Adipose tissue (tissue), 3 donors: ENCODE measurements around the gene PTPN12. TPM values are rescaled to one million over a fixed set of nuclear protein-coding genes. Genes with fewer than 3 reads are reported as not detected.
"Not testable (repeated sequence)": the region's sequence is repeated elsewhere in the genome, so short reads cannot be mapped to it uniquely, and the experiment has no call there.

Source experiments
- H3K27ac ChIP-seq: one replicate; pipeline ENCODE4 v1.5.1; 2013; ENCODE audit warnings: low read depth, low read length
- WGBS, 3 donors: extraction: QIAGEN DNeasy Blood & Tissue Kit; methylation state at CpG; one replicate each; pipeline ENCODE4 v1.1.7; 2013; 5-methylcytosine and 5-hydroxymethylcytosine counted together
- polyA plus RNA-seq, 3 donors: library from polyadenylated mRNA; stranded (reverse); fragments of 200-250 nt; gene quantifications; one replicate each; pipeline ENCODE4 v1.2.3, GENCODE V29; 2013
- donor health status: healthy with polysubstance abuse.
- donor health status: Bipolar disorder and iron deficiency.
- donor health status: healthy.

The PTPN12 gene
- polyA plus RNA-seq, 3 donors, result 16.8 to 81.0 (median 60.3) TPM

GRCh38 chr7:77536413-77537135, 521 bp upstream of the PTPN12 start:
- 1% methylated on average over 43 to 54 of the region's 58 CpGs for WGBS, 3 donors
- H3K27ac ChIP-seq, result no peak overlapping the region

DNA sequence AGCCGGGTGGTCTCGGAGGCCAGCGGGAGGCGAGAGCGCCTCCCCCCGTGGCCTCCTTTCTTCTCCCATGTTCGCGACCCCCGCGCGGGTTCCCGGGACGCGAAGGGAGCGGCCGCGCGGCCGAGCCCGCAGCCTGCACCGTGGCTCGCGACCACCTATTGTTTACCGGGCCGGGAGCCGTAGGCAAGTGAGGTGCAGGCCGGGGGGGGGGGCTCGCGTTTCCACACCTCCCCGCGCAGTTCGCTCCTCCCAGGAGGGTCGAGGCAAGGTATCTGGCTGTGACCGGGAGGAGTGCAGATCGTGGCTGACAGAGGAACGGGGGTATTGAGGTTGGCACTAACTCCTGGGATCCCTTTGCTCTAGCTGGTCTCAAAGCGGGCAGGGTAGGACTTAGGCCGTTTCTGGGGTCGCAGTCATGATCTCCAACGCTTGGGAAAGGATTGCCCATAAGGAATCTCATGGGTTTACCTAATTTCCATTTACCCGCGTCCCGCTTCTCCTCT, 734 bp downstream of the PTPN12 start:
- H3K27ac ChIP-seq, result peak overlapping the region; percentile 89
- WGBS, 3 donors, result 0% methylated on average over 29 to 43 of the region's 43 CpGs

DNA sequence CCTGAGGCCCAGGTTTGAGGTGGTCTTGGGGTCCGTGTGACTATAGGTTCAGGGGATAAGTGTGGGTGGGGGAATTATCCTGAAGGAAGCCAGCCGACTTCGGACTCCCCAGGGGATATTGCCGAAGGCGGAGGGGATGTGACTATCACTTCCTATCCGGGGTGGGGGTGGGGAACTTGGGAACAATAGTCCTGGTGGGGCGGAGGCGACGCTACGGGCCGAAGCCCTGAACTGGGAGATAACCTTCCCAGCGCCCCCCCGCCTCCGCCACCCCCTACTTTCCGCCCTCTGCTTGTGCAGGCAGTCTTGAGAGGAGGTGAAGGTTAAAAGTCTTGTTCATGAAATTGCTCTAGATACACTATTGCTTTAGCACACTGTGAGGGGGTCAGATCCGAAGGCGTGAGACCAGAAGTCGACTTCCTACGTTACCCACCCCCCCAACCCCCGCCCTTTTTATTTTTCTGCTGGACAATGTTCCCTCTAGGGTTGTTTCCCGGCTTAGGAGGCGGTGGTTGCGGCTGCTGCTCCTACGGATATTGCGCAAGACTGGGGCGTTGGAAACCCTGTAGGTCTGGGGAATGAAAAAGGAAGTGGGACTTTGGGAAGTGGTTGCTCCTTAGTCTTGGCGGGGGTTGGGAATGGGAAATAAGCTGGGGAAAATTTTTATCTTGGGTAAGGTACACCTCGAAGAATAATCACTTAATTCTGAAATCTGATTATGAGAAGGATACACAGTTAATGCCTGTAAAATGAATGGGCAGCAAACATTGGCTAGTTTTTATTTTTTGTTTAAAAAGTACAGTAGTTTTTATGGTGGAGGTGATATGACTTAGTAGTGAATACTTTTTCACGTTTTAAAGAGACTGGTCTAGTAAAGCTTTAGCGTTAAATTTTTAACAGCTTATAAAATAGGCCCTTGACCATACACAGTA, 1.5 kb downstream of the PTPN12 start:
- H3K27ac ChIP-seq, result peak overlapping the region; percentile 89
- WGBS, 3 donors, result 2% methylated on average over 30 of the region's 30 CpGs

GRCh38 chr7:77540402-77540822, 3.3 kb downstream of the PTPN12 start:
- no peak overlapping the region for H3K27ac ChIP-seq
- WGBS, 3 donors, result 68 to 89% (median 70%) methylated on average over 4 of the region's 4 CpGs

GRCh38 chr7:77540993-77541392, 3.9 kb downstream of the PTPN12 start:
- WGBS, 3 donors, result 94 to 99% (median 96%) methylated on average over 7 of the region's 7 CpGs

DNA sequence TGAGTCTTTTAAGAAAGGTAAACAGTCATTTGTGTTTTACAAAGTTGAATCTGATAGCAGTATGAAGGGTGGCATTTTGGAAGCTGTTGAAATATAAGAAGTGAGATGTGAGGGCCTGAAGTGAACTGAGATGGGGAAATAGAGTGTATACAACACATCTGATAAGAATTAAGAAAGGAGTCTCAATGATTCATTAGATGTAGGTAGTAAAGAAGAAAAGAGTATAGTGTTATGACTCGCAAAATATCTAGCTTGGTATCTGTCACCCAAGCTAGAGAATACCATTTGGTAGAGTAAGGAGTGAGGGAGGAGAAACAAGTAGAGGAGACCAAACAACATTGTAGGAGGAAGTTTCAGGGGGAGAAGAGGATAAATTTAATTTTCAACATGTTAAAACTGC, 5.3 kb downstream of the PTPN12 start:
- 79 to 86% (median 80%) methylated on average over 1 of the region's 1 CpG for WGBS, 3 donors
- H3K27ac ChIP-seq, result no peak overlapping the region

More at GRCh38 chr7:77540993-77541392, 3.9 kb downstream of the PTPN12 start:
- H3K27ac ChIP-seq, result not testable (repeated sequence)

GRCh38 chr7:77542895-77543294, 5.8 kb downstream of the PTPN12 start:
- H3K27ac ChIP-seq, result no peak overlapping the region
- WGBS, 3 donors, result 46 to 70% (median 53%) methylated on average over 2 of the region's 2 CpGs

GRCh38 chr7:77543910-77544309, 6.8 kb downstream of the PTPN12 start:
- 82 to 92% (median 85%) methylated on average over 4 of the region's 4 CpGs for WGBS, 3 donors
- H3K27ac ChIP-seq, result no peak overlapping the region

DNA sequence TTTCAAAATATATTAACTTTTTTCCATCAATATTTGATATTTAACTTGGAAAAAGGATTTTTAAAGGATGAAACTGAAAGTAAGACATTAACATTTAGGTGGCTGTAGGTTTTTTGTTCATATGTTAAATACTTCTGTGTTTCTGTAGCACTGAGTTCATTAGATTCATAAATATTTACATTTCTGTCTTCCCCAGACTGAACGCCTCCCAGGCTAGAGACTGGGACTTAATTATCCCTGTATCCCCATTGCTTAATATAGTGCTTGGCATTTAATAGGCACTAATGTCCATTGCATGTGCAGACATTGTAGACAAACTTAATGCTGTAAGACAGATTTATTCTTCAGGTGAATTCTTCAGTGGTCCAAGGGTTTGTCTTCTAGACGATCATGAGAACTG, 7.4 kb downstream of the PTPN12 start:
- 63 to 68% (median 66%) methylated on average over 2 of the region's 2 CpGs for WGBS, 3 donors
- no peak overlapping the region for H3K27ac ChIP-seq

GRCh38 chr7:77548206-77548605, 11.1 kb downstream of the PTPN12 start:
- H3K27ac ChIP-seq, result no peak overlapping the region
- 54 to 78% (median 55%) methylated on average over 3 of the region's 3 CpGs for WGBS, 3 donors

DNA sequence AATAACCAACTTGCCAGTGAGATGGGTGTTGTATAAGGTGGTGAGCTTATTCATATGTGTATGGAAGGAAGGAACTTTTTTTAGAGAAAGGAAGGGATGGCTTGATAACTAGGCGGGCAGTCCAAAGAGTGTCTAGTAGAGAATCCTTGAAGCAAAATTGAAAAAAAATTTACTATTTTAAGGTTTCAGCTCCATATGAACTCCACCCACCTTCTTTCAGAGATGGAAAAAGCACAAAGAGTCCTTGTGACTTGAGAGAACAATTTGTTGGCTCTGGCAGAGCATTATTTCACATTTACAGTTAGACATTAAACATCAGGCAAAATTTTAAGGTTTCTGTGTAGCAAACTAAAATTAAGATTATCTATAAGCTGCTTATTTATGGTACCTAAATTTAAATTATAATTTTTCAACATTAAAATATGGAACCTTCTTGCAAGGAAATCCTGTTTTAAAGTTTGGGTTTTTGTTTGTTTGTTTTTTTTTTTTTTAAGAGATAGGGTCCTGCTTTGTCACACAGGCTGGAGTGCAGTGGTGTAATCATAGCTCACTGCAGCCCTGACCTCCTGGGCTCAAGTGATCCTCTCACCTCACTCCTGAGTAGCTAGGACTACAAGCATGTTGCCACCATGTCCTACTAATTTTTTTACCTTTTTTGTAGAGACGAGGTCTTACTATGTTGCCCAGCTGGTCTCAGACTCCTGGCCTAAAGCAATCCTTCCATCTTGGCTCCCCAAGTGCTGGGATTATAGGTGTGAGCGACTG, 12.2 kb downstream of the PTPN12 start:
- no peak overlapping the region for H3K27ac ChIP-seq
- 79 to 83% (median 82%) methylated on average over 3 of the region's 3 CpGs for WGBS, 3 donors

DNA sequence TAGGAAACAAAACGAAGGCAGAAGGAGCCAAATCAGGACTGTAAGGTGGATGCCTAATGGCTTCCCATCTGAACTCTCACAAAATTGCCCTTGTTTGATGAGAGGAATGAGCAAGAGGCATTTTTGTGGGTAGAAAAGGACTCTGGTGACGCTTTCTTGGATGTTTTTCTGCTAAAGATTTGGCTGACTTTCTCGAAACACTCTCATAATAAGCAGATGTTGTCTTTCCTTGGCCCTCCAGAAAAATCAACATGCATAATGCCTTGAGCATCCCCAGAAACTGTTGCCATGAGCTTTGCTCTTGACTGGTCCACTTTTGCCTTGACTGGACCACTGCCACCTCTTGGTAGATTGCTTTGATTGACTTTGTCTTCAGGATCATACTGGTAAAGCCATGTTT, 13.5 kb downstream of the PTPN12 start:
- no peak overlapping the region for H3K27ac ChIP-seq
- WGBS, 3 donors, result 75 to 85% (median 83%) methylated on average over 3 of the region's 3 CpGs

DNA sequence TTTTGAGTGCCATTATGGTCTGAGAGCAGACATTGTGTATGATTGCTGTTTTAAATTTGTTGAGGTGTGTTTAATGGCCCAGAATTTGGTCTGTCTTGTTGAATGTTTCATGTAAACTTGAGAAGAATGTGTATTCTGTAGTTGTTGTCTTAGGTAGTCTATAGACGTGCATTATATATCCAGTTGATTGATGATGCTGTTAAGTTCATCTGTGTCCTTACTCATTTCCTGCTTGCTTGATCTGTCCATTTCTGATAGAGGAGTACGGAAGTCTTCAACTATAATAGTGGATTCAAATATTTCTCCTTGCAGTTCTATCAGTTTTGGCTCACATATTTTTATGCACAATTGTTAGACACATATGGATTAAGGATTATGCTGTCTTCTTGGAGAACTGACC, 16.0 kb downstream of the PTPN12 start:
- H3K27ac ChIP-seq, result no peak overlapping the region
- WGBS, 3 donors, result 70 to 79% (median 77%) methylated on average over 2 of the region's 2 CpGs

DNA sequence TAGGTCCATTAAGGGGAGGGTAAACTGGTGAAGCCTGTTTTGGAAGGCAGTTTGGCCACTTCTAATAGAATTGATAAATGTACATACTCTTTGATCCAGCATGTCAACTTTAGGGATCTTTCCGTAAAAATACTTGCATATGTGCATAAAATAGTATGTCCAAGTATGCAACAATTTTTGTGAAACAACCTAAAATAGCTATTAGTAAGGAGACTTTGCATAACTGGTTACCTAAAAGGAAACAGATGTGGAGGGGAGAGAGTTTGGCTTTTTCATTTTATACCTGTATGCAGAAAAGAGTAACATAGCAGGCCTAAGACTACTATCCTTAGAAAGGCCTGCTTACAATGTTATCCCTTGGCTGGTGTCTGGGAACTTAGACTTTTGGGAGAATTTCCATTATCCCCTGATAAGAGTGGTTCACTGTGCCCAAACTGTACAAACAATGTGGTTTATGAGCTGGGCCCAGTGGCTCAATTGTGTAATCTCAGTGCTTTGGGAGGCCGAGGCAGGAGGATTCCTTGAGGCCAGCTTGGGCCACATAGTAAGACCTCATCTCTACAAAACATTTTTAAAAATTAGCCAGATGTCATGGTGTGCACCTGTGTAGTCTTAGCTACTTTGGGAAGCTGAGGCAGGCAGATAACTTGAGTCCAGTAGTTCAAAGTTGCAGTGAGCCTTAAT, 21.3 kb downstream of the PTPN12 start:
- WGBS, 3 donors, result 60 to 96% (median 68%) methylated on average over 2 of the region's 2 CpGs
- no peak overlapping the region for H3K27ac ChIP-seq

DNA sequence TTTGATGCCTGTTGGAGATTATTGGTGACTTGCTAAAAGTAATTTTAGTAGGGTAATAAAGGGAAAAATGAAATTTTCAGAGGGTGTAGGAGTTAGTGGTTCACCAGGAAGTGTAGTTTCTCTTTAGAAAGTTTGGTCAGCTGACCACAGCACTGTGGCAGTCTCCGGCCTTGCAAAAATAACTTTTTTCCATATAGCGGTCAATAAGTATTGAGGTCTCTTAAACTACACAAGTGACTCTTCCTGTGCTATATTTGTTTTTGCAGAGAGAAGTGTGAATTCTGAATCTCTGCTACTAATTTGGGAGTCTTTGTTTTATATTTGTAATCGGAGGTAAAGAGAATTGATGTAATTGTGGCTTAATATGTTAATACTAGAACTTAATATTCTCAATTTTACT, 24.3 kb downstream of the PTPN12 start:
- 55 to 67% (median 60%) methylated on average over 3 of the region's 3 CpGs for WGBS, 3 donors
- H3K27ac ChIP-seq, result no peak overlapping the region

GRCh38 chr7:77563275-77563674, 26.2 kb downstream of the PTPN12 start:
- 49 to 78% (median 67%) methylated on average over 2 of the region's 2 CpGs for WGBS, 3 donors

GRCh38 chr7:77565917-77566316, 28.8 kb downstream of the PTPN12 start:
- WGBS, 3 donors, result 45 to 76% (median 50%) methylated on average over 1 of the region's 1 CpG
- no peak overlapping the region for H3K27ac ChIP-seq

More at GRCh38 chr7:77563275-77563674, 26.2 kb downstream of the PTPN12 start:
- no peak overlapping the region for H3K27ac ChIP-seq

- WGBS, 3 donors, result 91 to 92% (median 92%) methylated on average over 9 of the region's 9 CpGs
- H3K27ac ChIP-seq, result no peak overlapping the region
Observed at GRCh38 chr7:77566421-77566820, 29.3 kb downstream of the PTPN12 start.
